Natural killer cell (primary cell): ENCODE results near the gene ZNF664. TPM values are rescaled to one million over a fixed set of nuclear protein-coding genes. Genes with fewer than 3 reads are reported as not detected.

Experiments used
- ATAC-seq, 3 donors: fragments of 150-1000 bp in 2 of 3; fragments of 200-7000 bp in 1 of 3; cut with Tn5 transposase; 1 replicate in 1 of 3; 2 replicates in 2 of 3; pipeline ENCODE4 v1.10.0; 2021; ENCODE audit warnings: mild to moderate bottlenecking in 2 of 3, moderate library complexity in 2 of 3
- DNase-seq, 2 donors: peaks; one replicate each; pipeline versions ENCODE4 v3.0.0 to v3.0.0-alpha.2; 2013 to 2021; ENCODE audit warnings: mixed read lengths in 1 of 2
- H3K27ac ChIP-seq: one replicate; pipeline ENCODE4 v1.5.1; 2013; ENCODE audit warnings: mild to moderate bottlenecking, low read length
- H3K27me3 ChIP-seq: one replicate; pipeline ENCODE4 v1.6.1; 2013; ENCODE audit warnings: low read length; ENCODE audit not compliant: control insufficient read depth, insufficient read depth
- H3K36me3 ChIP-seq: one replicate; pipeline ENCODE4 v1.6.1; 2013; ENCODE audit warnings: low read length; ENCODE audit not compliant: control insufficient read depth, insufficient read depth
- H3K4me1 ChIP-seq: one replicate; pipeline ENCODE4 v1.6.1; 2013; ENCODE audit warnings: low read length; ENCODE audit not compliant: control insufficient read depth, insufficient read depth
- H3K4me3 ChIP-seq: one replicate; pipeline ENCODE4 v1.5.1; 2013; ENCODE audit warnings: low read length
- H3K9me3 ChIP-seq: one replicate; pipeline ENCODE4 v1.6.1; 2013; ENCODE audit warnings: low read length; ENCODE audit not compliant: control insufficient read depth, insufficient read depth
- H3K27ac Mint-ChIP-seq, 2 donors: one replicate each; pipeline ENCODE4 v1.8.0; 2022; ENCODE audit warnings: mild to moderate bottlenecking in 2 of 2, mixed read lengths in 2 of 2, moderate library complexity in 1 of 2
- H3K27me3 Mint-ChIP-seq, 2 donors: one replicate each; pipeline ENCODE4 v1.8.0; 2022; ENCODE audit warnings: low read depth in 2 of 2, mixed read lengths in 2 of 2
- H3K36me3 Mint-ChIP-seq: one replicate; pipeline ENCODE4 v1.8.0; 2022; ENCODE audit warnings: mixed read lengths
- H3K4me1 Mint-ChIP-seq, 2 donors: one replicate each; pipeline ENCODE4 v1.8.0; 2022; ENCODE audit warnings: mixed read lengths in 2 of 2
- H3K4me3 Mint-ChIP-seq: one replicate; pipeline ENCODE4 v1.8.0; 2022; ENCODE audit warnings: mild to moderate bottlenecking, moderate library complexity, mixed read lengths
- H3K9me3 Mint-ChIP-seq, 2 donors: one replicate each; pipeline ENCODE4 v1.8.0; 2022; ENCODE audit warnings: mixed read lengths in 2 of 2
- WGBS: methylation state at CpG from one replicate; pipeline ENCODE4 v1.1.7; 2013; ENCODE audit warnings: missing lambda C conversion rate; ENCODE audit not compliant: insufficient coverage; 5-methylcytosine and 5-hydroxymethylcytosine counted together
- intact Hi-C: fragments of 100-400 bp; cut with micrococcal nuclease; formaldehyde crosslinking; loops from one replicate; pipeline ENCODE4 v1.14.2; 2022
- total RNA-seq, 4 donors: library from RNA; stranded (reverse); fragments of 120-200 nt in 1 of 4; gene quantifications; one replicate each; pipeline versions ENCODE4 v1.2.3 to v1.2.4, GENCODE V29; 2013 to 2022
- TF ChIP-seq, protein P1 (sequence below): fragments of 200-600 bp; IDR thresholded peaks from one replicate; pipeline ENCODE4 v1.8.0; 2022; ENCODE audit warnings: antibody characterized with exemption

Gene ZNF664
- total RNA-seq, 3 donors from 2014 or later (not counting 1 experiment from before 2014, with no cell fraction given): 36.0 to 47.3 (median 46.9) TPM

DNA sequence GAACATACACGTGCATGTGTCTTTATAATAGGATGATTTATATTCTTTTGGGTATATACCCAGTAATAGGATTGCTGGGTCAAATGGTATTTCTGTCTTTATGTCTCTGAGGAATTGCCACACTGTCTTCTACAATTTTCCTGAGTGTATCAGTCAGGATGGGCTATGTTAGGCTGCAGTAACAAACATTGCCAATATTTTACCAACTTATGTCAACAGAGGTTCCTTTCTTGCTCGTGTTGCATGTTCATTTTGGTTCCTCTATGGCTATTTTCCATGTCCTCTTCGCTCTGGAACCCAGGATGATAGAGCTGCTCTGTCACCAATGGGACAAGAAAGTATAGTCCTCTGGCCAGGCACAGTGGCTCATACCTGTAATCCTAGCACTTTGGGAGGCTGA lies 86.7 kb downstream of the ZNF664 start:
- Mint-ChIP-seq H3K27ac (no peak overlapping the region), H3K4me1 (no peaks in the 10 kb centered on the region), H3K36me3 (no peaks in the 10 kb centered on the region), H3K4me3 (no peak overlapping the region), H3K9me3 (no peaks in the 10 kb centered on the region), H3K27me3 (peaks cover 12 to 32% of the 10 kb centered on the region in 2 donors)
- H3K36me3 ChIP-seq: no peaks in the 10 kb centered on the region
- H3K9me3 ChIP-seq: no peaks in the 10 kb centered on the region
- DNase-seq (no peak), ATAC-seq (no peak)
- TF ChIP-seq, protein P1, sequence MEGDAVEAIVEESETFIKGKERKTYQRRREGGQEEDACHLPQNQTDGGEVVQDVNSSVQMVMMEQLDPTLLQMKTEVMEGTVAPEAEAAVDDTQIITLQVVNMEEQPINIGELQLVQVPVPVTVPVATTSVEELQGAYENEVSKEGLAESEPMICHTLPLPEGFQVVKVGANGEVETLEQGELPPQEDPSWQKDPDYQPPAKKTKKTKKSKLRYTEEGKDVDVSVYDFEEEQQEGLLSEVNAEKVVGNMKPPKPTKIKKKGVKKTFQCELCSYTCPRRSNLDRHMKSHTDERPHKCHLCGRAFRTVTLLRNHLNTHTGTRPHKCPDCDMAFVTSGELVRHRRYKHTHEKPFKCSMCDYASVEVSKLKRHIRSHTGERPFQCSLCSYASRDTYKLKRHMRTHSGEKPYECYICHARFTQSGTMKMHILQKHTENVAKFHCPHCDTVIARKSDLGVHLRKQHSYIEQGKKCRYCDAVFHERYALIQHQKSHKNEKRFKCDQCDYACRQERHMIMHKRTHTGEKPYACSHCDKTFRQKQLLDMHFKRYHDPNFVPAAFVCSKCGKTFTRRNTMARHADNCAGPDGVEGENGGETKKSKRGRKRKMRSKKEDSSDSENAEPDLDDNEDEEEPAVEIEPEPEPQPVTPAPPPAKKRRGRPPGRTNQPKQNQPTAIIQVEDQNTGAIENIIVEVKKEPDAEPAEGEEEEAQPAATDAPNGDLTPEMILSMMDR: no peak
- intact Hi-C loops: no loop called here
- WGBS: 83% methylated on average over 3 of the region's 3 CpGs
- H3K27me3 ChIP-seq: no peaks in the 10 kb centered on the region
- H3K4me1 ChIP-seq: no peaks in the 10 kb centered on the region
- H3K4me3 ChIP-seq: no peak overlapping the region
- H3K27ac ChIP-seq: no peak overlapping the region

Other genes starting within 250 kb of the ZNF664 start
- 1 to 10 TPM in 1 of 3 donors, under 1 TPM in 2; 0.43 to 1.7 (median 0.94) TPM for gene DNAH10, start 210.9 kb upstream of the ZNF664 start, total RNA-seq
- gene CCDC92, start 384 bp upstream of the ZNF664 start, total RNA-seq: 10 to 100 TPM; 37.6 to 42.4 (median 39.1) TPM